Inferior parietal cortex (tissue), 1 donor: Measurements from ENCODE around the gene ERGIC3.

ENCODE experiments used
- DNase-seq: peaks from one replicate; pipeline ENCODE4 v3.0.0-alpha.2; 2016; ENCODE audit errors: extremely low spot score

Gene ERGIC3

DNA sequence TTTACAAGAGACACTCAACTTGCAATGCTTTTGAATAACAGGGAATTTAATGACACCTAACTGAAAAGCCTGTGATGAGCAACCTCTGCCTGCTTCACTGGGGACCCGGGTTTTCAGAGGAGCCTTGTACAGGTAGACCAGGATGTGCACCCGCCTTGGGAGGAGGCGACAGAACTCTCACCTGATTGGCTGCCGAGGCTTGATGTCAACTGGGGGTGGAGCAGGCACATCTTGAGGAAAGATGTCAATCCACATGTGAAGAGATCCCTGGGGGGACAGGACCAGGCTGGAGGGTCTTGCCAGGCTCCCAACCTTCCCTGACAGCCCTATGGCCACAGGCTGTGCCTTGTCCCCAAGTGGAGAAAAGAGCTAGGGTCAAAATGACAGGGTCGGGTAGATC lies 19.8 kb downstream of the ERGIC3 start:
- no peak for DNase-seq

DNA sequence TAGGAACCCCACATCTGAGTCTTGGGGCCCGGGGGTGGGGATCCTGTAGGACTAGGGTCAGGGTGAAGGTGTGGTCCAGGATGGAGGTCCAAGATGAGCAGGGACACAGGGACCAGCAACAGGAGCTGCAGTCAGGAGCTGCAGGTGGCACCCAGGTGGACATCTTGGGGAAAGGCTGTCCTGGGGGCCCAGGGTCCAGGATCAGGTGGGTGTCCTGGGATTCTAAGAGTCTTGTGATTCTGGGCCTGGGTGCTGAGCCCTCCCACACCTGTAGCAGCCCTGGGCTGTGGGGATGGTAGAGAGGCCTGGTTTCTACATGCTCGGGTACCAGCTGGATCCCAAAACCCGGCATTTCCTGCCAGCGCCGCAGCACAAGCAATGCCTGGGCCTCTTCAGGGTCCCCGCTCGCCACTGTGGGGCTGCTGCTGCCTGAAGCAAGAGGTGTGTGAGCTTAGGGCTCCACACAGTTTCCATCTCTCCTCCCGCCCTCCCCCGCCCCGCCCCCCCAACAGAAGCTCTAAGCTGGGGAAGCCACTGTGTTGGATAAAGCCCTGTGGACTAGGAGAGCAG lies 20.7 kb downstream of the ERGIC3 start:
- no peak for DNase-seq

DNA sequence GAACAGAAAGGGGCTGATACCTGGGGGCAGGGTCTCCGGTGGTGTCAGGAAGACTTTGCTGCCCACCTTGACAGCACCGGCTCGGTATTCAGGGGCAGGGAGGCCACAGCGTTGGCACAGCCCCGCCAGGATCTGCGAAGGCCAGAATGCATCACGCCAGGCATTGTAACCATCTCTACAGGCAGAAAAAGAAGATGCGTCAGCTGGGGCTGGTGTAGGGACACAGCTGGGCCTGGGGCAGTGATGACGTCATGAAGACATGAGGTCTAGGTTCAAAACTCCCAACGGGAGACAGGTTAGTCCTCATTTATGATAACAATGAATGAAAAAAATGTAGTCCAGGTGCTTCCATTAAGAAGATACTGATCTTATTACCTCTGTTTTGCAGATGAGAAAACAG lies 22.0 kb downstream of the ERGIC3 start:
- DNase-seq, result no peak

DNA sequence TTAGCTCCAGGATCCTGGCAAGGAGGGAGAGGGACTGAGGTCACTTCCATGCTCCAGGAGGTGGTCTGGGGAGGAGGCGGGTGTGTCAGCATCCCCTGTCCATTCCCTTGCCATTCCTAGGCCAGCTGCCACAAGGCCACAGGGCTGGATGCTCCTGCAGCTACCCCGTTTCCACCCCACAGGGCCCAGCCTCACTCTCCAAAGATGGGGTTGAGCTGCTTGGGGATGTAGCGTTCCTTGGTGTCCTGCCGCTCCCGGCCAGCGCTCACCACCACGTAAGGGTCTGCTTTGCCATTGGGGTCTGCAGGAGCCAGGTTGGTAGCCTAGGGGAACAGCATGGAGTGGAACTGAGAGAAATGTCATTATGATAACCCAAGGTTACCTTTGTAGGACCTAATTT lies 23.0 kb downstream of the ERGIC3 start:
- no peak for DNase-seq

DNA sequence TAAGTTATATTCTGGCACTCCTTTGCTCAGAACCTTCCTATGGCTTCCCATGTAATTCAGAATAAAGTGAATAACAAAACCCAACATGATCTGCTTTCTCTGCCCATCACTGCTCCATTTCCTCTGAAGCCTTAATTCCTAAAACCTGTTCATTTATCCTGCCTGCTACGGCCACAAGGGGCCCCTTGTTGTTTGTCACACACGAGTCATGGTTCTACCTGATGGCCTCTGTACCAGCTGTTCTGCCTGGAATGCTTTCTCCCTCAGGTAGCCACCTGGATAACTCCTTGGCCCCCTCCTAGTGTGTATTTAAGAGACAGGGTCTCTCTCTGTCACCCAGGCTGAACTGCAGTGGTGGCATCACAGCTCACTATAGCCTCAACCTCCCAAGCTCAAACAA lies 26.8 kb downstream of the ERGIC3 start:
- DNase-seq, result no peak

DNA sequence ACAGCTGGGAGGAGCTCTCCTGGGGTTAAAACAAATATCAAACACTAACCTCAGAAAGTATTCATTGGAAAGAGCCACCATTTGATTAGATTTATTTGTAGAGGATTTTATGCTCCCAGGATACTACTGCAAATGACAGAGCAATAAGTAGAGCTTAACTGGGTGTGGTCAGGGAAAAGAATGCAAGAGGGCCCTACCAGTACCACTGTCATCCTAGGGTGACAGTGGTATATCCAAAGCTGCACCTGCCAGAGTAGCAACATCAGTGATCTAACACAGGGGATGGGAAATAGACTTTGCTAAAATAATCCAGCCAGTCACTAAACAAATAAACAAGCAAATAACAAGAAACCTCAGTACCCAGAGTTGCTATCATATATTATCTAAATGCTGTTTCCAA lies 29.7 kb downstream of the ERGIC3 start:
- no peak for DNase-seq

DNA sequence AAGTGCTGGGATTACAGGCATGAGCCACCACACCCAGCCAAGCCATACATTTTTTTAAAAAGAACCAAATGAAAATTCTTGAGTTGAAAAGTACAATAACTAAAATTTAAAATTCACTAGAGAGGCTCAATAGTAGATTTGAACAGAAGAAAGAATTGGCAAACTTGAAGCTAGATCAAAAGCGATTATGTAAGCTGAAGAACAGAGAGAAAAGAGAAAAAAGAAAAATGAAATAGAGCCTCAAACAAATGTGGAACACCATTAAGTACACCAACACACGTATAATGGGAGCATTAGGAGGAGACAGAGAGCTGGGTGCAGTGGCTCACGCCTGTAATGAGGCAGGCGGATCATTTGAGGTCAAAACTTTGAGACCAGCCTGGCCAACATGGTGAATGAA lies 31.0 kb downstream of the ERGIC3 start:
- DNase-seq, result no peak

DNA sequence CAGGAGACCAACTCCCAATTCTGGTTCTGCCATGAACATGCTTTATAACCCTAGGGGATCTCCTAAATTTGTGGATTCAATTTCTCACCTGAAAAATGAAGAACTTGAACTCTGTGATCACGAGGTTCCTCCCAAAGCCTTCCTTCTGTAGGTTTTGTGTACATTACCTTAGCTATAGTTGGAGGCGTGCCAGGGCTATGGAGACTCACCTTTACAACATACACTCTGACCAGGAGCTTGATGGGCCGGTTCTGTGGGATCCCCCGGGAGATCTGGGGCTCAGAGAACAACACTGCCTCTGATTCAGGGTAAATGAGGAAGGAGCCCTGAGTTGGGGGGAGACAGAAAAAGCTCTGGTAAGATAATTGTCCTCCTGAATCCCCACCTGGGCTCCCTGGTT lies 34.1 kb downstream of the ERGIC3 start:
- no peak for DNase-seq

DNA sequence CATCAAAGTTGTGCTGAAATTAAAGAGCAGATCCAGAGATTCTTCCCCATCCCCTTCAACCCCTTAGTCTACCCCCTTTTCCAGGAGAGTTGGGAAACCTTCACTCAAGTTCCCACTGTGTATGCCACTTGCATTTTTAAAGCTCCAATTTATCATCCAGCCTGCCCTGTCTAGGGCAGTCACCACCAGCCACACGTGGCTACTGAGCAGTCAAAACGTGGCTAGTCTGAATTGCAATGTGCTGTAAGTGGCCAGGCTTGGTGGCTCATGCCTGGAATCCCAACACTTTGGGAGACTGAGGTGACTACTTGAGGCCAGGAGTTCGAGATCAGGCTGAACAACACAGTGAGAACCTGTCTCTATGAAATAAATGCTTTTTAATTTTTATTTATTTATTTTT lies 34.9 kb downstream of the ERGIC3 start:
- no peak for DNase-seq

DNA sequence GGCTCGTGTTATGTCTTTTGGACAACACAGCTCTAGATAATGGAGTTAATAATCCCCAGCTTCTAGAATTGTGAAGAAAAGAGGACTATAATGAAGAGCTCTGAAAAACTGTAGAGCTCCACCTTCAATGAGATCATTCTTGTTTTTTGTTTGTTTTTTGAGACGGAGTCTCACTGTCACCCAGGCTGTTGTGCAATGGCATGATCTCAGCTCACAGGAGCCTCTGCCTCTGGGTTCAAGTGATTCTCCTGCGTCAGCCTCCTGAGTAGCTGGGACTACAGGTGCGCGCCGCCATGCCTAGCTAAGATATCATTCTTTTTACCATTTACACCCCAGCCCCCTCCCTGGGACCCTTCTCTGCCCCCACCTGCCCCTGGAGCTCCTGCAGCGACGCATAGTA lies 36.6 kb downstream of the ERGIC3 start:
- no peak for DNase-seq

DNA sequence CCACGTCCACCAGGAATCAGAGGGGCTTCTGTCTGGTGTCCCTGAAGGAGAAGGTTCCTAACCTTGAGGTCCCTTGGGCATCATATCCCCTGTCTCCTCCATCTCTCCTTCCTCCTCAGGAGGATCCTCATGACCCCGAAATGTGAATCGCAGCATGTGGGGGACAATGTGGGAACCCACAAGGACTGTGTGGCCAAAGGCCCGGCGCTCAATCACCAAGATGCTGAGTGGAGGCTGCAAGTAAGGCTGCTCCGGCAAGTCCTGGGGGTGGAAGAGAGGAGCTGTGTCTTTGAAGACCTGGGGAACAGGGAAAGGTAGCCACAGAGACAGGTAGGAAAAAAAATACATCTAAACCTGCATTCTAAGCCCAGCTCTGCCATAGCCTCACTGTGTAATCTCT lies 37.3 kb downstream of the ERGIC3 start:
- no peak for DNase-seq

DNA sequence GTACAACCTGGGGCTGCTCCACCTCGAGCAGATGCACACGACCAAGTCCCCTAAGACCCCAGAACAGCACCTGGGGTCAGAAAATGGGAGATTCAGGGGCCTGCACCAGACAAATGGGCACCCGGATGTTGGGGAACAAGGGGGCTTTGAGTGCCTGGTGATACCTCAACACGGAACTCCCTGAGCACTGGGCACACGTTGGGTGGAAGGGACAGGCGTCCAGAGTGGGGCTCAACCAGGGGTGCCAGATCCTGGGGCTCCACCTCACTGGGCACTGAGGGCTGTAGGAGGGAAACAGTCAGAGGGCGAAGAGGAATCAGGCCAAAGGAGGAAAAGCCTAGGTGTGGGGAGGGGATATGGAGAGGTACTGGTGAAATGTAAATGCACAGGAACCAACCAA lies 40.3 kb downstream of the ERGIC3 start:
- DNase-seq, result no peak

DNA sequence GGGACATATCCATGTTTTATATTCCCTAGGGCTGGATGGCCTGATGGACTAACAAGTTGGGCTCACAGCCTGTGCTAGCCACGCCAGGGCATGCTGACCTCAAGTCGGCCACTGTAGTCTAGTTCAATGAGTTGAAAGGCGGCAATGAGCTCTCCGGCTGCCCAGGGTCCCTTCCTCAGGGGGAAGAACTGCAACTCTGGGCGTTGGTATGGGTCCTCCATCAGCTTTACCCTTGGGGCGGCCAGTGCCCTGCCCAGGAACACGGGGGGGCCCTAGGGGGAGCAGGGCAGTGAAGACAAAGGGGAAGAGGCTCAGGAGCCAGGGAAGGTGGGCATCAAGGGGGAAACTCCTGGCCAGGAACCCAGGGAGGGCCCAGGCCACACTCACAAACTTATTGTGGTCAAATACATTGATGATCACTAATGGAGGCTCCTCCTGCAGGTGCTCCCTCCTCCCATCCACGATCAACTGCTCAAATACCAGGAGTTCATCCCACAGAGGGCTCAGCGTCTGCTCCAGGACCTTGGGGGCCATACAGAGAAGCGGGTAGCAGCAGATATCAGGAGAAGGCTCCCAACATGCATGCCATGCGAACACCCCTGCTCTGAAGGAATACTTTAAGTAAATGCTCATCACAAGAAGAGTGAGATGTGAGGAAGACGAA lies 41.0 kb downstream of the ERGIC3 start:
- DNase-seq, result no peak

DNA sequence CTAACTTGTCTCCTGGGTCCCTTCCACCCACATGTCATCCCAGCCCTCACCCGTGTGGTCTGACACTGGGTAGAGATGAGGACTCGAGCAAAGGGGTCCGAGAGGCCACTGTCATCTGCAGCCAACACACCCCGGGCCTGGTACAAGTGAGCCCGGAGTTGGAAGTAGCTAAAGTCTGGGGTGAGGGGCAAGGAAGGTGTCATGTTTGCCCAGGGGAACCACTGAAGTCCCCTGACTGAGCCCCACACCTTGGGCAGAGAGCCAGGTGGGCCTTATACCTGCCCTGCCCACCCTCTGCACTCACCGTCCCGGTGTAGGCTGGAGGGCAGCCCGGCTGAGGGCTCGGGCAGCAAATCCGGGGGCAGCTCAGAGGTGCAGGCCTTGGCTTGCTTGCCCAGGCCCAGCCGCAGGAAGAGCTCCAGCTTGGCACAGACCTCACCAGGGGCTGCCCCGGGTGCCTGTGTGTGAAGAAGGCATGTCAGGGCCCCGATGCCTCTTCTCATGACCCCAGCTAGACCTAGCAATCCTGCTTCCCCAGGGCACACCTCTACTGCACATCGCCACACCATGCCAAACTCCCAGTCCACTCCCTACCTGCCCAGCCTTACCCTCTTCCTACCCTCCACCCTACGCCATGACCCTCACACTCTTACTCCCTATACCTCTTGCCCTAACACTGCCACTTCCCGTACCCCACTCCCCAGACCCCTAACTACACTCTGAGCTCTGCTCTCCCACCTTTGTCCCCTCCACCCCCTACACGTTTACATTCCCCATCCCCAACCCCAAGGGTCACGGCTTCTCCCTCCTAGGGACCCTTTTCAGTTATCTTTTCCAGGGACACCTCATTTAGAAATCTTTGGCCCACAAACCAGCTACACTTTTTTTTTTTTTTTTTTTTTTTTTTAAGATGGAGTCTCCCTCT lies 42.0 kb downstream of the ERGIC3 start:
- DNase-seq, result no peak

DNA sequence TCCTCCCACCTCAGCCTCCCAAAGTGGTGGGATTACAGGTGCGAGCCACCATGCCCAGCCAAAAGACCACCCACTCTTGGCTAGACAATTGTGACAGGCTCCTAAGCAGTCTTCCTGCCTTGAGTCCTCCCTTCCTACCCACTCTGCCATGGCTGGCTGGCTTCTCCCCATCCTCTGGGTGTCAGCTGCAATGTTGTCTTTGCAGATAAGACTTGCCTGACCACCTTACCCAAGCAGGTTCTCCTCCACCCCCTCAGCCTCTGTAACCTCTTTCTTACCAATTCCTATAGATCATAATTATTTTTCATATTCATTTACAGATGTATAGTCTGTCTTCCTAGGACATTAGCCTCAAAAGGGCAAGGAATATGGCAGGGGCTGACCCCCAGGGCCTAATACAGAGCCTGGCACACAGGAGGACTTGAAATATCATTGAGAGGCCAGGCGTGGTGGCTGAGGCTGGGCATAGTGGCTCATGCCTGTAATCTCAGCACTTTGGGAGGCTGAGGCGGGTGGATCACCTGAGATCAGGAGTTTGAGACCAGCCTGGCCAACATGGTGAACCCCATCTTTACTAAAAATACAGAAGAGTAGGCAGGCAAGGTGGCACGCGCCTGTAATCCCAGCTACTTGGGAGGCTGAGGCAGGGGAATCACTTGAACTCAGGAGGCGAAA lies 45.0 kb downstream of the ERGIC3 start:
- DNase-seq, result no peak

DNA sequence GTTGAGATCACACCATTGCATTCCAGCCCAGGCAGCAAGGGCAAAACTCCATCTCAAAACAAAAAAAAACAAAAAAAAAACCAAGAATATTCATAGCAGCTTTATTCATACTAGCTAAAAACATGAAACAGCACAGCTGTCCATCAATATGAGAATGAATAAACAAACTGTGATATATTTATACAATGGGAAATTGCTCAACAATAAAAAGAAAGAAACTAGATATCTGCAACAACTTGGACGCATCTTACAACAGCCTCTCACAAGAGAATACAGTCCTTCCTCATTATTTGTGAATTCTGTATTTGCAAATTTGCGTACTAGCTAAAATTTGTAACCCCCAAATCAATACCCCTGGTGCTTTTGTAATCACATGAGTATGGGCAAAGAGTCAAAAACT lies 45.6 kb downstream of the ERGIC3 start:
- DNase-seq, result no peak

DNA sequence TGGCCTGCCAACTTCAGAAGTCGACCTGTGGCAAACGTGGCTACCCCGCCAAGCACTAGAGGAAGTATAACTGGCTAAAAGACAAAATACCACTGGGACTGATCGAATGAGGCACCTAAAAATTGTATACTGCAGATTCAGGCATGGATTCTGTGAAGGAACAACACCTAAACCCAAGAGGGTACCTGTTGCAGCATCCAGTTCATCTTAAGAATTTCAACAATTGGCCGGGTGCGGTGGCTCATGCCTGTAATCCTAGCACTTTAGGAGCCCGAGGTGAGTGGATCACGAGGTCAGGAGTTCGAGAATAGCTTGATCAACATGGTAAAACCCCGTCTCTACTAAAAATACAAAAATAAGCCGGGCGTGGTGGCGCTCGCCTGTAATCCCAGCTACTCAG lies 46.5 kb downstream of the ERGIC3 start:
- DNase-seq, result no peak

DNA sequence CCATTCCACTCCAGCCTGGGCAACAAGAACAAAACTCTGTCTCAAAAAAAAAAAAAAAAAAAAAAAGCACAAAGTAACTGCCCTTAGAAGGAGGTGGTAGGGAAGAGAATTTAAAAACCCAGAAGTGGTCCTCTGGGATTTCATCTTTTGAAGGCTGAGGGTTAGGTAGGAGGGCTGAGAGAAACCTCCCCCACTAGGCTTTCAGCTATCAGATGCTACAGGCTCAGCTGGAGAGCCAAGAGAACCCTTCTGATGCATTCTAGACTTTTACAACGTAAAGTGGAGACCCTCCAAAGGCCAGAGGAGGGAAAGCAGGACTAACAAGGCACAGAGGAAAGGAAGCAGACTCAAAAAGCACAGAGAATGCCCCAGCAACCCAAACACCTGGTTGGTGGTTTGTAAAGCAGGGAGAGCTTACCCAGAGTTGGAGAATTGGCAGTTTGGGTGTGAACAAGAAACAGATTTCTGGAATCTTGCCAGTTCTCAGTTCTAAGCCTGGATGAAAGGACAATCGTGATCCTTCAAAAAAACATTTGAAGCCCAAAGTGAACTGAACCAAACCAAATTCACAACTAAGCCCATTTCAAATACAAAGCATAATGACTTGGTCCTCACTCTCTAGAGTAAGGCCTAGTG lies 50.6 kb downstream of the ERGIC3 start:
- peak; percentile 26 for DNase-seq

DNA sequence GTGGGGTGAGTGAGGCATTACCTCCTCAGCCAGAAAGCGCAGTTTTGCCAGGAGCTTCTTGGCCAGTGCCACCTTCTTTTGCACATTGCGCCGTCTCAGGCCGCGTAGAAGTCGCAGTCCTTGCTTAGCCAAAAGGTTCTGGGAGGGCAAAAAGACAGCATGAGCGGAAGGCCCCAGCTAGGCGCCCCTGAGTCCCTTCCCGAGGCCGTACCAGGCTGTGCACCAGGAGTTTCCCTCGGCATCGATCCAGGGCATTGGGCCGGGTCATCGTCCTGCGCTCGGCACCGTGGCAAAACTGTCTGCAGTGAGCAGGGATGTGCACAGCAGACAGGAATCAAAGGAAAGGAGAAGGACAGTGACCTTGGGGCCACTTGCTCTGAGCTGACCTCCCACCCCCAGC lies 53.6 kb downstream of the ERGIC3 start:
- DNase-seq, result no peak

DNA sequence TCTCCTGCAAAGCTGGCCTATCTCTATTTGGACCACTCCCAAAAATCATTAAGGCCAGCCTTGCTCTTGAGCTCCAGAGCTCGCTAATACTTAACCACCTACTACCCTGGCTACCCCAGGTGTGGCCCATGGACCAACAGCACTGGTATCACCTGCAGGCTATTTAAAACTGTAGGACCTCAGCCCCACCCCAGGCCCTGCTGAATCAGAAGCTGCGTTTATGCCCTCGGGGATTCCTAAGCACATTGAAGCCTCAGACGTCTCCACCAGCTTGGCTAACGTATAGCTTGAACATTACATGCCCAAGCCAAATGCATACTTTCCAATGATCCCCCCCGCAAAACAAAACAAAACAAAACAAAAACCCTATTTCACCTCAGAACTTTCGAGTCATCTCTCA lies 54.0 kb downstream of the ERGIC3 start:
- no peak for DNase-seq

DNA sequence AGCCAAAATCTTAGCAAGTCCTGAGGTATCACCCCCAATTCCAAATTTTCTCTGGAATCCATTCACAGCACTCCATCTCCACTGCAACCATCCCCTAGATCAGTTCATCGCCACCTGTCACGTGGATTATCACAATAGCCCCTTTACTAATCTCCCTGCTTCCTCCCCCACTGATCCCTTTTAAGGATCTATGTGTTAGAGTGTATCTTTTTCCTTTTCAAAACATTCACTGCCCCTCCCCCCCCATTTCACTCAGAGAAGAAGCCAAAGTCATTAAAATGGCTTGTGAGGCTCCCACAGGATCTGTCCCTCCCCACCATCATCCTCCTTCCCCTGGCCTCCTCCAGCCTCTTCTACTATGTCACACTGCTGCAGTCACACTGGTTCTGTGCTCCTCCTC lies 55.3 kb downstream of the ERGIC3 start:
- no peak for DNase-seq

DNA sequence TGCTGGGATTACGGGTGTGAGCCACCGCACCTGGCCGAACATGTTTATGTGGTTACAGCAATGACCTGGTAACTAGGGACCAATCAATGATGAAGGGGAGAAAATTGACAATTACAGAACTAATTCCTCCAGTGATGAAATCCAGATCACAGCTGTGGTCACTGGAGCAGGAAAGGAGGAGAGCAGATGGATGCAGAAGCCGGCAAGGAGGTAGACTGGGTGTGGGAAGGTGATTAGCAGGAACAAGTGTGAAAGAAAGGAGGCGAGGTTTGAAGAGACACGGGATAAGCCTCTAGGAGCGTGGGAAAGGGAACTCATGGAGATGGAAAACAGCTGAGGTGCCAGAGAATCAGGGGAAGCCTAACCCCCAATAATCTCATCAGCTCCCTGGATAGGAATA lies 56.6 kb downstream of the ERGIC3 start:
- DNase-seq, result no peak
